Stimulated activated CD8-positive, alpha-beta memory T cell treated with anti-CD3 and anti-CD28 coated beads, Interleukin-7, amount 100 ng/mL, for 24 hours (primary cell): ENCODE results near the gene ADAMTS16.

Source experiments
- DNase-seq: peaks from one replicate; pipeline ENCODE4 v3.0.0-alpha.2; 2020; ENCODE audit warnings: low read depth

The ADAMTS16 gene

DNA sequence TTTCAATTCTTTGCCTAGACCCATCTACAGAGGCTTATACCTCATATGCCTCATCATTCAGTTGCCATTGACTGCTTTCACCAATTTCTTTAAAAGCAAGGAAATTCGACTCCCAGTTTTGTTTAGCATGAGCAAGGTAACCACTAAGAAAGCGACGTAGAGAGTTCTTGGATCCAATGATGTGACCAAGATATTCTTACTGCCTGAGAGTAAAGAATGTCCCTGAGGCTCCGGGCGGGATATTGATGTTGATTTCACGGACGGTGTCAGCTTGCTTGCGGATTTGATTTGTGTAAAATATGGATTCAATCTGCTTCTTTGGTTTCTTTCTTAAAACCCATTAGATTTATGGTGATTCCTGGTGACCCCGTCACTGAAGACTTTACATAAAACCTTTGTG is 147.3 kb downstream of the ADAMTS16 start:
- DNase-seq: no peak

DNA sequence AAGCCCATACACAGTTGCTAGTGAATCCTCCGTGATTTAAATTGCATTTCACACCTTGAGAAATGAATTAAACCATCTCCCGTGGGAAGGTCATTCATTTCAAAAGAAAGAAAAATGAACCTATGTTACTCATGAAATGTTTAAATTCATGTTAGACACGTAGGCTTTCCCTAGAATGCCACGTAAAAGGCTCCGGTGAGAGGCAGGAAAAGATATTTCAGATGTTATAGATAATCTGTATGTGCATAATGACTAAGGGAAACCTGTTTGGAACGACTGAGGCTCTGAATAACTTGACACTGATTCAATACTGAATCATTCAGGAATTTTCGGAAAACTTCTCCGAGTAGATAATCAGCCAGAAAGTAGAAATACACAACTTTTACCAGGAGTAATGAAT is 148.1 kb downstream of the ADAMTS16 start:
- no peak for DNase-seq

DNA sequence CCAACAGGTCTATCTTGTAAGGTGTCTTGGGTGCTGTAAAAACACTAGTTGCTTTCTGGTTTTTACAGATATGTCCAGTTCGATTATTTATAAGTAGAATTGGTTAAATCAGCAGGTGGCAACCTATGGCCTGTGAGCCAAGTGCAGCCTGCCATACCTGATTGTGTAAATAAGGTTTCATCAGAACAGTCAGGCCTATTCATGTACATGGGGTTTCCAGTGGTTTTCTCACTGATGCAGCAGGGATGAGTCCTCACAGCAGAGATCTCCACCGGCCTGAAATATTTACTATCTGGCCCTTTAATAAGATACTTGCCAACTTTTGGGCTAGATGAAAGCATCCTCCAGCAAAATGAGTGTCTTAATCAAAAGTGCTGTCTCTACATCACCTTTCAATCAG is 149.4 kb downstream of the ADAMTS16 start:
- no peak for DNase-seq

DNA sequence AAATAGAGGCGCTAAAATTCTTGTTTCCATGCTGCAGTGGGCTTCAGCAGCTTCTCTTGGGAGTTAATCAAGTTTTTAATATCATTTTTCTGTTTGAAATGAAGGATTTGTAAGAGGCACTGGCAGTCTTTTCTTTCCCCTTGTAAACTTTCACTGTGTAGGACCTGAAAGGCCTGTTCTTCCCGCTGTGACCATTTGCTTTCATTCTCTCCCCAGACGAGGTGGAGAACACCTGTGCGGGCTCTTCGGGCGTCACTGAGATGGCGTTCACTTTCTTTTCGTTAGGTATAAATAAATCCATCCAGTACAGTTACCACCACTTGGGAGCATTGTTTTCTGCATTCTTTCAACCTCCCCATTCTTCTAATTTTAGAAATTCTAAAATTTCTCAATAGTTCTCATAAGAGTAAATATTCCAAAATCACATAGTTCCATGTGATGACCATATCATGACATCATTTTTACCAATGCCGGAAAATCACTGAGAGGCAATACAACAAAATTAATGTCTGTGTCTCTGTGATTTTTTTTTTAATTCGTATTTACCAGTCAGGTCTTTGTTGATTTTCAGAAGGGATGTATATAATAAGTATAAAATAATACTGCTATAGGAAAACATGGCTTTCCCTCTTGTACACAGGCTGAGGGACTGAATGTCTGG is 150.7 kb downstream of the ADAMTS16 start:
- no peak for DNase-seq

DNA sequence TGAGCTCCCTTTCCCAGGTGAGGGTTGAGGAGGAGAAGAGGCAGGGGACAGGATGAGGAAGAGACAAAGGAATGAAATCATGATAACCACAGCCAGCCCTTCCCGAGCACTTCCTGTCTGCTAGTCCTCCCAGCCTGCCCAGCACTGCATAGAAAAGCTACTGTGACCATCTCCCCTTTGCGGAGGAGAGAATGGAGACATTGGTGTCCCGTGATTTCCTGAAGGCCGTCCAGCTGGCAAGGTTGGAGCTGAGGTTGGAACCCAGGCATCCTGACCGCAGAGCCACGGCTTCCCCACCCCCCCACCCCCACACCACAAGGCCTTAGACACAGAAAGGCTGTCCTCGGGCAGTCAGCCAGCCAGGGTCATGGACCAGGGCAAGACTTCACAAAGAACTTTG is 151.2 kb downstream of the ADAMTS16 start:
- DNase-seq: no peak

DNA sequence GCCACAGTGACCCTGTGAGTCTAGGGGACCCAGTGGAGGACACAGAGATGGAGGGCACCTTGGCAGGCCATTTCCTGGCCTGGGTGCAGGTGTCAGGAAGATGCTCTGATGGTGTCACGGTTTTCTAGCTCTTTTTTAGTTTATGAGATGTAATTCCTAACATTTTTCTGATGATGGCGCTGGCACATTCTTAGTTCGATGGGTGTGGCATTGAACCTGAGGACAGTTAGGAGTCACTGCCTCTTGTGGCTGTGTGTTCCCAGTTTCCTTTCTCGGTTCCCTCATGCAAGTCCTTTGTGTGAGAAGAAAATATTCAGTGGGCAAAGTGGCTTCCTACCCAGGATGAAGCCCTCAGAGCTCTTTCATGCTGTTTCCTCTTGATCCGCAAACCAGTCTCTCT is 152.9 kb downstream of the ADAMTS16 start:
- DNase-seq: no peak

DNA sequence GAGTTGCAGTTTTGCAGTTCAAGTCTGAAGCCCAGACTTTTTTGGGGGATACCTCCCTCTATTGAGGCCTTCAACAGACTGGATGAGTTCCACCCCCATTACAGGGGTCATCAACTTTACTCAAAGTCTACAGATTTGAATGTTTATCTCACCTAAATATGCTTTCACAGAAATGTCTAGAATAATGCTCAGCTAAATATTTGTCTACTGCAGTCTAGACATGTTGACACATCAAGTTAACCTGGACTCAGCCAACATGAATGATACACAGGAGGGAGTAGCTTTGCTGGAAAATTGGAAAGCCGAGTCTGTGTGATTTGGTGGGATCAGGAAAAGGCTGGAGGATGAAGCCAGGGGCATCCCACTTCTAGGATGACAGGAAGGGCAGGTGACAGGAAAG is 154.3 kb downstream of the ADAMTS16 start:
- DNase-seq: no peak

DNA sequence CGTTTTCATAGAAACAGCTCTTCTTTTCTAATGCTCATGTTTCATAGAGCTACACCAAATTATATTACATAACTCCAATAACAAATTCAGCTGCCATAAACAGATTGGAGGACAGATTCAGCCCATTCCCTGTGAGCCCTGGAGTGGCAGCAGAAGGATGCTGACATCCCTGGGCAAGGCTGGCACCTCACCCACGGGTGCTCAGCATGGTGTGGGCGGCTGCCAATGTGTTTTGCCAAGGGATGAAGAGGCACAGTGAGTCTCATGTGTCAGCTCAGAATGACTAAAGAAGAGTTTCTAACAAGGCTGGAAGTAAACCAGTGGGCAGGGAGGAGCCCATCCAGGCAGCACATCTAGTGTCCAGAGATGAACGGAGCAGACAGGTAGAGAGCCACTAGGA is 155.2 kb downstream of the ADAMTS16 start:
- no peak for DNase-seq

DNA sequence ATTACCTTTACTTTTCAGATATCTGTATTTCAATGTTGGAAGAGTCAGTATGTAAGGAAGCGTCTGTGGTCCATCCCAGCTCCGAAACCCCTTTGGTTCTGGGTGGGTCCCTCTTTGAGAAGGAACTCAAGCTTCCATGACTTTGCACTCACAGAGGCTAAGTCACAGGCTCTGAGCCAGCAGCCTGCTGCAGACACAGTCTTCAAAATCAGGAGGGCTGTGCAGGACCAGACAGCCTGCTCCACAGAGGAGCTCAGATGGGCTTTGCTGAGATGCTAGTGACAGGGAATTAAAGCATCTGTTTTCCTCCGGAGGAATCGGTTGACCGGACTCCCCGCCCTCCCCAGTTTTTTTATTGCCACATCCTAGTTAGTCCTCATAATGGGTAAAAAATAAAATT is 155.9 kb downstream of the ADAMTS16 start:
- no peak for DNase-seq

DNA sequence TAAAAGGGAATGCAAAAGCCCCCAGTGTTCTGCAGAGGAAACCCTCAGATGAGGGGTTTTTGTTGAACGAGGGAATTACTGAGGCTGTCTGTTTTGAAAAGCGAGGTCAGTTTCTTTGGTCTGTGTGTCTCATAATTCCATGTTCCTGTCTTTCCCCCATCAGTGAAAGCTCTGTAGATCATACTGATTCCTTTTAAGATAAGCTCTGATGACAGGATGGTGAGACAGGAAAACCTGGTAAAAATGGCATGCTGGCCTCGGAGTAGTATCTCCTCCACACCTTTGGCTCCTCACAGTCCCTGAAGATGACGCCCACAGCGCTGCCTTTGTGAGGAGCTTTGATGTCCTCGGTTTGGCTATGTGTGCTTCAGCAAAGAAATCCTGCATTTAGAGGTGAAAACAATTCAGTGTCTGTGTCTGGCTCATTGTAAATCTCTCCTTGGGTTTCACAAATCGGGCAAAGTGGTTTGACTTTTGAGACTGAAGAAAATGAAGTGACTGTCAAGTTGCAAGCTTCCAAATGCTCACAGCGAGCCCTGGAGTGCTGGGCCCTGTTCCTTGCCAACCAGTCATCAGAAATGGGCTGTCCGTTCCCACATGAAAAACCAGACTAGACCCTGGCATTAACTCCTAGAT is 157.4 kb downstream of the ADAMTS16 start:
- no peak for DNase-seq

DNA sequence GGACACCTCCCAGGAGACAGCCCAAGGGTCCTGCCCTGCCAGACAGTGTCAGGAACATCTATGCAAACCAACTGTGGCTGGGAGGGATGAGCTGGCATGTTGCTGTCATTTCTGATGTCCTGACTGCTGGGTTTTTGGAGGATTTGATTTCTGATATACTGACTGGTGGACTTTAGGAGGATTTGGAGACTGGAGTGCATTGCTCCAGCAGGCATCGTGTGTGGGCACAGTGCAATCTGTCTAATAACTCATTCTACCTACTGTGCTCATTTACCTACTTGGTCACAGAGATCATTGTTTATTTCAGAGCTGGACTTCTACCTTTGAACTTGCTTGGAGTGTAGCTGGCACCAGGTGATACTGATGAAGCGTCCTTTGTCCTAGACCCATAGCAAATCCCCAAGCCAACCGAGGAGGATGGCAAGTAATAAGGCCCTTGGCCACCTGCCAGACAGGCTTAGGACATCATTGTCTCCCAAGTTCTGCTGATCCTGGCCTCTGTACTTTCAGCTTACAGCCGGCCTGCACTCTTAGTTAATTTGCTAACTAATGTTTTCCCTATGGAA is 158.0 kb downstream of the ADAMTS16 start:
- DNase-seq: no peak

DNA sequence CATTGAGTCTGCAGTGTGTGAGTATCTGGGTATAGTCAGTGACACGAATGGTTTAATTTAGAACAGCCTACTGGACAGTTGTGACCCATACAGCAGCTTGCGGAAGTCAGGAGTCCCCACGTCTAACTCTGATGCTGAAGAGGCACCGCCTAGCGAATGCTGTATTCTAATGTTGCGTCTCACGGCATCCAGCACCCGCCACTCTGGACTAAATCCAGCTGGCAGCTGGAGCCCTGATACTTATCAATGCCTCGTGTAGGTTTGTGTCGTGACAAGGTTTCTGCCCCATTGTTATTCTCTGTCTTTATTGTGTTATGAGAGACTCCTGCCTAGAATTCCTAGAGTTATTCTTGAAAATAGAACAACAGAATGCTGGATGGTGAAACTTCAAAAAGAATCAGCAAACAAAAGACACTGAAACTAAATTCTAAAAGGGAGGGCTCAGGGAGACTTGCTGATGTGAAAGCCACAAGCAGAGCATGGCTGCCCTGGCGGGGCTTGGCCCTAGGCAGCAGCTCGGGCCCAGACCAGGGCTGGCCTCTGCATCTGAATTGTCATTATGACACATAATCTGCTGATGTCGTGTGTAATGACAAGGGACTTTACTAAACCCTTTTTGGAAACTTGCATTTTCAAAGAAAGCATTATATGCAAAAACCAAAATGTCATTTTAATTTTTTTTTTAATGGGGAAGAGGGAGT is 158.9 kb downstream of the ADAMTS16 start:
- DNase-seq: no peak

DNA sequence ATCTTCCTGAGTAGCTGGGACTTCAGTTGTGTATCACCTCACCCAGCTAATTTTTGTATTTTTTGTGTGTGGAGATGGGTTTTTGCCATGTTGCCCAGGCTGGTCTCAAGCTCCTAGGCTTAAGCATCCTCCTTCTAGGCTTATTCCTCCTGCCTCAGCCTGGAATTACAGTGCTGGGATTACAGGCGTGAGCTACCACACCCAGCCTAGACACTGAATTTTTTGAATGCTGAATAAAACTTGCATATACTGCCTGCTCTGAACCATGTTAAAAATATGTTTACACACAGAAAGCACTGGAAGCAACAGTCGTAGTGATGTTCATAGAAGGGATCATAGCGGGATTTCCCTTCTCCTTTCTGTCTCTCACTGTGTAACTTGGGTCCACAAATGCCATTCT is 161.0 kb downstream of the ADAMTS16 start:
- DNase-seq: no peak

DNA sequence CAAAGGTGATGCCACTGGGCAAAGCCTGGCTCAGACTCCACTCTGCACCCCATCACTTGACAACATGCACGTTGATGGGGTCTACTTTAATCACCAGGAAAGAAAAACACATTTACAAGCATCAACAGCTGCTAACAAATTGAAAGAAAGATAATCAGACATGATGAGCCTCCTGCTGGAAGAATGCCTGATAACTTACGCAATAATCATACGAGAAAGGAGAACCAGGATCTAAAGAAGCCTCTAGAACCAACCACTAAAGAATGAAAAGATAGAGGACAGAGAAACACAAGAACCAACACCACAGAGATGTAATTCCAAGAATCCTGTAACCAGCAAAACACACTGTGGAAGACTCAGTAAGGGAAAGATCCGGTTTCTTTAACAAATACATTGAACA is 162.1 kb downstream of the ADAMTS16 start:
- DNase-seq: no peak

DNA sequence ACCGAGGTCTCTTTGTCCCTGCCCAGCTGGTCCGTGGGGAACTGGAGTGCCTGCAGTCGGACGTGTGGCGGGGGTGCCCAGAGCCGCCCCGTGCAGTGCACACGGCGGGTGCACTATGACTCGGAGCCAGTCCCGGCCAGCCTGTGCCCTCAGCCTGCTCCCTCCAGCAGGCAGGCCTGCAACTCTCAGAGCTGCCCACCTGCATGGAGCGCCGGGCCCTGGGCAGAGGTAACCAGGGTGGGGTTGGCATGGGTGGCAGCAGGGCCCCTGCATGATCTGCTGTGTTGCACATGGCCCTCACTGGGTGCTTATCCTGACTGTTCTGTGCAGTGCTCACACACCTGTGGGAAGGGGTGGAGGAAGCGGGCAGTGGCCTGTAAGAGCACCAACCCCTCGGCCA is 163.1 kb downstream of the ADAMTS16 start:
- DNase-seq: no peak

DNA sequence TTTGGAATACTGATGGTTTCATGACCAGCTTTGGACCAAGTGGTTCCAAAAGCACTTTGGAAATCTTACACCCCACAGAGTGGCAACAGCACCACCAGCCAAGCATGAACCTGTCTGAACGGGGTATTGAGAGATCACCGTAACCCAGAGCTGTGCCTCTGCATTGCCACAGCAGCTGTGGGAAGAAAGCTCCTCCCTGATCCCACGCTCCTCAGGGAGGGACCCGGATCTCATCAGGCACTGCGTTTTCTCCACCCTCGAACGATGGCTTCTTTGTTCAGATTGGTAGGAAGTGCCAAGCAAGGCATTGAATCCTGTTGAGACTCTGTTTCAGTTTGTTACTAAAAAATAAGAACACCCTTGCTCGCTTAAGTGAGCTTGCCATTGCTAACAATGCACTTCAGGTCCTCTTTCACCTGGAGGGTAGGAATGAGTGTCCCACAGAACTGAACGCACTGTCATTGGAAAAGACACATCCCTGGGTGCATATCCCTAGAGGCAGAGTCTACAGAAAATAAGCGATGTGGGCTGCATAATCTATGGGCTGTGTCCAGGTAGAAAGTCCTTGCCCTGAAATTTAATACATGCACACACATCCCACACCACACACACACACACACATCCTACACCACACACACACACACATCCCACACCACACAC is 164.4 kb downstream of the ADAMTS16 start:
- DNase-seq: no peak

DNA sequence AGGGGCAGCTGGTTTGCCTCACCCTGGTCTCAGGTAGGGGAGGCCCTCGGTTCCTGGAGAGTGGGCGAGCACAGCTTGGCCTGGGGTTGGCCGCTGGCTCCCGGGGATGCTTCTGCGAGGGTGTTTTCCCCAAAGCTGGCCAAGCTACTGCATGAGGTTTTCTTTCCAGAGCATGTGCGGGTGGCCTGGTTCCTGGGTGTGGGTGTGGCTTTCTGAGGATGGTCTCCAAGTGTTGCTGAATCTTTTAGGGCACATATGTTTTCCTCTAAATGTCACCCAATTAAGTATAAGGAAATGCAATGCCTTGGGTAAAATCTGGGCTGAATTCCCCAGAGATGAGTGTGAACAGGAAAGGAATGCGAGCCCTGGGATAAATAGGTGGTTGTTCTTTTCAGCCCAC is 166.6 kb downstream of the ADAMTS16 start:
- DNase-seq: no peak

DNA sequence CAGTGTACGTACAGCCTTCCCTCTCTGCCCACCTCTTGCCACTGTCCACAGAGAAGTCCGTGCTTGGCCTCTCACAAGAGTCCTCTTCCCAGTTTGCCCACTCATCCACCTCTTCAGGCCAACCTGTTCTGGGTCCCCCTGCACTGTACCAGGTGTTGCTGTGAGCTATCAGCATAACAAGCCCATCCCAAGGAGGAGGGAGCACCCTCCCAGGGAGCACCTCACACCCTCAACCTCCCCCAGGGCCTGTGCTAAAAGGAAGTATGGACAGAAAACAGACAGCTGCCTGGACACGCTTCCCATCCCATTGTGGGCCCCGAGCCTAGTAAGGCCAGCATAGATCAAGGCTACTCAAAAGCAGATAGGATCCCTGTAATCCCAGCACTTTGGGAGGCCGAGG is 168.2 kb downstream of the ADAMTS16 start:
- DNase-seq: no peak

DNA sequence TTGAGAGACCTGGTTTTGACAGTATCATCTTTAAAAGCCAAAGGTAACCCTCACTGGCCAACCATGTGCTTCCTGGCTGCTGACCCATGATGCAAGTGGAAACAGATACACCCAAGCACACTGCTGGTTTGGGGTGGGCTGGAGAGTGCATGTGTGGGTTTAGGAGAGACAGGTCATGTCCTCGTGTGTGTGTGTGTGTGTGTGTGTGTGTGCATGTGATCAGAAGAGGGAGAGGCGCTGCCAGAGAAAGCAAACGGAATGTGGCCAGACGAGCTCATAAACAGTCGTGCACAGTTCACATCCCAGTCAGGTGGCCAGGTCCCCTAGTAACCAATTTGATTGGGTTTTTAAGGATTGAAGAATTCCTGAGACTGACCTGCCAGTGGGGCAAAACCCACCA is 169.5 kb downstream of the ADAMTS16 start:
- no peak for DNase-seq

DNA sequence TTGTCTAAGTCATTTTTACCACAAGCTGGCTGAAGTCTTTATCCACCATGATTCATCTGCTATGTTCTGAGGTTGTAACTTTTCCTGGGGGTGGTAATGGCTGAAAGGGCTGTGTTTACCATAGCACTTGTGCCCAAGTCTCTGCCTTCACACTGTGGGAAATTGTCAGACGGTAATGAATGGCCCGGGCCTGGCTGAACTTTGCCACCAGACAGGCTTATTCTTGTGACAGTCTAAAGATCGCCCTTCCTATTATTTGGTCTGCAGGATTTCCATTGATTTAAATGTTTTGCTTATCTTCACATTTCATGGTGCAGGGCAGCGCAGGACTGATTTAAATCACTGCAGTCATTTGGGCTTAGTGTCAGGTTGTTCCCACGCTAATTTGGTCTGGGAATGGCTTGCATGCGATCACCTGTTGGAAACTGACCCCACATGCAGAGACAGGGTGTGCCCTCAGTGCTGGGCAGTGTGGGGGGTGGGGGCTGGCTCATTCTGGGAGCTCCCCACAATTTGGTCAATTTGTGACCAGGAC is 173.0 kb downstream of the ADAMTS16 start:
- DNase-seq: no peak

DNA sequence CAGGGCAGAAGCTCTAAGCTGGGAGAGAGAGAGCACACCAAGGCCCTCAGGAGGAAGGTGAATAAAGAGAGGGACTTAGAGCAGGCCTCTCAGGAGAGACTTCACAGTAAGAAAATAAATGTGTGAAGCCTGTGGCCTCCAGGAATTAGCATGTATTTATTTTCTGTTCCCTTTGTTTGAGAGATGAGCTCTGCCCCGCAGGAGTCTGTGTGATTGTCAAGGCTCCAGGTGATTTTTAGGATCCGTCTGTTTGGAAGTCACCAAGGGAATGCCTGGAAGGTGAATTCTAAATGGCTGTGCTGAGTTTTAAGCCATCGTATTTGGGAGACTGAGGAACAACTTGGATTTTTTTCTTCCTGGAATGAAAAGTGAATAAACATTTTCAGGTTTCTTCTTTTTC is 174.0 kb downstream of the ADAMTS16 start:
- DNase-seq: no peak

DNA sequence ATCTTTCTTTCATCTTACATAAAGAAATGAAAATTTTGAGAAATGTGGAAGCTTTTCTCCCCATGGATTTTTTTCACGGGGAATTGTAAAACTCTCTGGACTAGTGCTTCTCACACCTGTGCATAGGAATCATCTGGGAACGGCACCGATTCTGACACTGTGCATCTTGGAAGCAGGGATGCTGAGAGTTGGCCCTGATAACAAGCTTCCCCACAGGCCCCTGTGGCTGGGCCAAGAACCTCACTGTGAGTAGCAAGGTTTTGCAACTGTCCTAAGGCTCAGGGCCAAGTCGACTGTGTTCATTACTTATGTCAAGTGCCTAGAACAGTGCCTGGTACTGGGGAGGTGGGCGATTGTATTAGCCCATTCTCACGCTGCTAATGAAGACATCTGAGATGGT is 174.5 kb downstream of the ADAMTS16 start:
- no peak for DNase-seq
